Effector memory CD8-positive, alpha-beta T cell (primary cell): ENCODE results near the gene TRIM42.

Source experiments
- ATAC-seq: fragments of 150-1000 bp; cut with Tn5 transposase; replicated peaks from 2 replicates; pipeline ENCODE4 v1.10.0; 2021; ENCODE audit warnings: mild to moderate bottlenecking, moderate library complexity
- DNase-seq, 3 experiments: peaks; one replicate each; pipeline ENCODE4 v3.0.0; 2021
- H3K27ac Mint-ChIP-seq, 2 donors: one replicate each; pipeline ENCODE4 v1.8.0; 2022; ENCODE audit warnings: mild to moderate bottlenecking in 2 of 2, mixed read lengths in 2 of 2, moderate library complexity in 2 of 2
- H3K27me3 Mint-ChIP-seq, 2 donors: one replicate each; pipeline ENCODE4 v1.8.0; 2022; ENCODE audit warnings: mixed read lengths in 2 of 2
- H3K36me3 Mint-ChIP-seq: one replicate; pipeline ENCODE4 v1.8.0; 2022; ENCODE audit warnings: mild to moderate bottlenecking, moderate library complexity, mixed read lengths; ENCODE audit not compliant: insufficient read depth
- H3K4me1 Mint-ChIP-seq, 2 donors: one replicate each; pipeline ENCODE4 v1.8.0; 2022; ENCODE audit warnings: low read depth in 2 of 2, mixed read lengths in 2 of 2
- H3K4me3 Mint-ChIP-seq, 2 donors: one replicate each; pipeline ENCODE4 v1.8.0; 2022; ENCODE audit warnings: mild to moderate bottlenecking in 2 of 2, mixed read lengths in 2 of 2, moderate library complexity in 2 of 2
- H3K9me3 Mint-ChIP-seq, 2 donors: one replicate each; pipeline ENCODE4 v1.8.0; 2022; ENCODE audit warnings: mixed read lengths in 2 of 2
- total RNA-seq, 9 experiments: gene quantifications; one replicate each; lab custom pipeline; 2026; lab: John Stamatoyannopoulos, UW

TRIM42 gene
- total RNA-seq, result 0 to 0.06 (median 0) reads per million in 9 experiments

- H3K9me3 Mint-ChIP-seq, result peaks cover 2 to 8% of the 10 kb centered on the region in 2 donors
- DNase-seq (no peak), ATAC-seq (no peak)
- no peaks in the 10 kb centered on the region for H3K27me3 Mint-ChIP-seq
- H3K4me3 Mint-ChIP-seq, result no peak within 1 kb of the TSS
- no peaks in the 10 kb centered on the region for H3K36me3 Mint-ChIP-seq
- no peak within 1 kb of the TSS for H3K27ac Mint-ChIP-seq
- H3K4me1 Mint-ChIP-seq, result no peaks in the 10 kb centered on the region
Measured at GRCh38 chr3:140677764-140678163, at the start of gene TRIM42. Gene TRIM42 (plus strand): TSS chr3:140678064. CDS start chr3:140678230, 166 bp downstream.

- peaks cover 0 to 5% of the 10 kb centered on the region in 2 donors for H3K9me3 Mint-ChIP-seq
- no peak overlapping the region for H3K4me3 Mint-ChIP-seq
- ATAC-seq (no peak), DNase-seq (no peak)
- no peaks in the 10 kb centered on the region for H3K36me3 Mint-ChIP-seq
- no peaks in the 10 kb centered on the region for H3K4me1 Mint-ChIP-seq
- H3K27ac Mint-ChIP-seq, result no peak overlapping the region
- no peaks in the 10 kb centered on the region for H3K27me3 Mint-ChIP-seq
Measured at GRCh38 chr3:140628606-140629005, 49.3 kb upstream of the TRIM42 start.

- DNase-seq (no peak), ATAC-seq (no peak)
- H3K9me3 Mint-ChIP-seq, result peaks cover 0 to 5% of the 10 kb centered on the region in 2 donors
- no peak overlapping the region for H3K4me3 Mint-ChIP-seq
- H3K27me3 Mint-ChIP-seq, result no peaks in the 10 kb centered on the region
- H3K36me3 Mint-ChIP-seq, result no peaks in the 10 kb centered on the region
- no peak overlapping the region for H3K27ac Mint-ChIP-seq
- H3K4me1 Mint-ChIP-seq, result no peaks in the 10 kb centered on the region
Measured at GRCh38 chr3:140629357-140630137, 48.3 kb upstream of the TRIM42 start.

- Mint-ChIP-seq H3K27ac (no peak overlapping the region), H3K4me1 (no peaks in the 10 kb centered on the region), H3K9me3 (peaks cover 0 to 5% of the 10 kb centered on the region in 2 donors), H3K27me3 (no peaks in the 10 kb centered on the region), H3K4me3 (no peak overlapping the region), H3K36me3 (no peaks in the 10 kb centered on the region)
- ATAC-seq (no peak), DNase-seq (no peak)
Measured at GRCh38 chr3:140630366-140630765, 47.5 kb upstream of the TRIM42 start.

- Mint-ChIP-seq H3K9me3 (peaks cover 0 to 5% of the 10 kb centered on the region in 2 donors), H3K27ac (no peak overlapping the region), H3K4me1 (no peaks in the 10 kb centered on the region), H3K4me3 (no peak overlapping the region), H3K36me3 (no peaks in the 10 kb centered on the region), H3K27me3 (no peaks in the 10 kb centered on the region)
- DNase-seq, result no peak
- ATAC-seq, result no peak
Measured at GRCh38 chr3:140630866-140631265, 47.0 kb upstream of the TRIM42 start.

GRCh38 chr3:140635276-140635675 is 42.6 kb upstream of the TRIM42 start:
- H3K36me3 Mint-ChIP-seq, result no peaks in the 10 kb centered on the region
- peaks cover 0 to 5% of the 10 kb centered on the region in 2 donors for H3K9me3 Mint-ChIP-seq
- no peaks in the 10 kb centered on the region for H3K27me3 Mint-ChIP-seq
- DNase-seq (no peak), ATAC-seq (no peak)
- H3K27ac Mint-ChIP-seq, result no peak overlapping the region
- no peak overlapping the region for H3K4me3 Mint-ChIP-seq
- no peaks in the 10 kb centered on the region for H3K4me1 Mint-ChIP-seq

- Mint-ChIP-seq H3K27me3 (no peaks in the 10 kb centered on the region), H3K4me3 (no peak overlapping the region), H3K9me3 (peaks cover 0 to 5% of the 10 kb centered on the region in 2 donors), H3K4me1 (no peaks in the 10 kb centered on the region), H3K27ac (no peak overlapping the region), H3K36me3 (no peaks in the 10 kb centered on the region)
- DNase-seq (no peak), ATAC-seq (no peak)
Measured at GRCh38 chr3:140636406-140637138, 41.3 kb upstream of the TRIM42 start.

GRCh38 chr3:140651287-140651686 is 26.6 kb upstream of the TRIM42 start:
- Mint-ChIP-seq H3K27me3 (peaks cover 14 to 25% of the 10 kb centered on the region in 2 donors), H3K9me3 (peaks cover 10 to 12% of the 10 kb centered on the region in 2 donors), H3K4me1 (no peaks in the 10 kb centered on the region), H3K4me3 (no peak overlapping the region), H3K36me3 (peaks cover 4% of the 10 kb centered on the region), H3K27ac (no peak overlapping the region)
- ATAC-seq (no peak), DNase-seq (no peak)

- no peak overlapping the region for H3K4me3 Mint-ChIP-seq
- ATAC-seq (no peak), DNase-seq (no peak)
- H3K27ac Mint-ChIP-seq, result no peak overlapping the region
- peaks cover 4% of the 10 kb centered on the region for H3K36me3 Mint-ChIP-seq
- peaks cover 9 to 10% of the 10 kb centered on the region in 2 donors for H3K9me3 Mint-ChIP-seq
- H3K4me1 Mint-ChIP-seq, result no peaks in the 10 kb centered on the region
- peaks cover 21 to 22% of the 10 kb centered on the region in 2 donors for H3K27me3 Mint-ChIP-seq
Measured at GRCh38 chr3:140655678-140656077, 22.2 kb upstream of the TRIM42 start.

GRCh38 chr3:140664111-140664510 is 13.8 kb upstream of the TRIM42 start:
- H3K36me3 Mint-ChIP-seq, result peaks cover 3% of the 10 kb centered on the region
- DNase-seq, result no peak
- ATAC-seq, result no peak
- H3K9me3 Mint-ChIP-seq, result peaks cover 0 to 2% of the 10 kb centered on the region in 2 donors
- no peak overlapping the region for H3K4me3 Mint-ChIP-seq
- no peak overlapping the region for H3K27ac Mint-ChIP-seq
- no peaks in the 10 kb centered on the region for H3K4me1 Mint-ChIP-seq
- H3K27me3 Mint-ChIP-seq, result peaks cover 0 to 5% of the 10 kb centered on the region in 2 donors

- H3K4me1 Mint-ChIP-seq, result no peaks in the 10 kb centered on the region
- H3K27ac Mint-ChIP-seq, result no peak overlapping the region
- H3K9me3 Mint-ChIP-seq, result peaks cover 0 to 8% of the 10 kb centered on the region in 2 donors
- no peak for DNase-seq
- H3K27me3 Mint-ChIP-seq, result no peaks in the 10 kb centered on the region
- no peak for ATAC-seq
- H3K36me3 Mint-ChIP-seq, result no peaks in the 10 kb centered on the region
- no peak overlapping the region for H3K4me3 Mint-ChIP-seq
Measured at GRCh38 chr3:140682586-140682985, 4.7 kb downstream of the TRIM42 start.

GRCh38 chr3:140686128-140686527 is 8.3 kb downstream of the TRIM42 start:
- Mint-ChIP-seq H3K27ac (no peak overlapping the region), H3K9me3 (peaks cover 0 to 8% of the 10 kb centered on the region in 2 donors), H3K27me3 (no peaks in the 10 kb centered on the region), H3K4me1 (no peaks in the 10 kb centered on the region), H3K36me3 (no peaks in the 10 kb centered on the region), H3K4me3 (no peak overlapping the region)
- no peak for DNase-seq
- ATAC-seq, result no peak

- ATAC-seq, result no peak
- Mint-ChIP-seq H3K4me1 (no peaks in the 10 kb centered on the region), H3K27ac (no peak overlapping the region), H3K27me3 (peaks cover 0 to 1% of the 10 kb centered on the region in 2 donors), H3K4me3 (no peak overlapping the region), H3K9me3 (peaks cover 0 to 8% of the 10 kb centered on the region in 2 donors), H3K36me3 (no peaks in the 10 kb centered on the region)
- DNase-seq, result no peak
Measured at GRCh38 chr3:140686948-140687347, 9.1 kb downstream of the TRIM42 start.
